ENCODE measurements around the gene ZSWIM8.

The ZSWIM8 gene

GRCh38 chr10:73782749-73783085, 2.7 kb upstream of the ZSWIM8 start:
- peak overlapping the region; percentile 91 for H3K27ac ChIP-seq

DNA sequence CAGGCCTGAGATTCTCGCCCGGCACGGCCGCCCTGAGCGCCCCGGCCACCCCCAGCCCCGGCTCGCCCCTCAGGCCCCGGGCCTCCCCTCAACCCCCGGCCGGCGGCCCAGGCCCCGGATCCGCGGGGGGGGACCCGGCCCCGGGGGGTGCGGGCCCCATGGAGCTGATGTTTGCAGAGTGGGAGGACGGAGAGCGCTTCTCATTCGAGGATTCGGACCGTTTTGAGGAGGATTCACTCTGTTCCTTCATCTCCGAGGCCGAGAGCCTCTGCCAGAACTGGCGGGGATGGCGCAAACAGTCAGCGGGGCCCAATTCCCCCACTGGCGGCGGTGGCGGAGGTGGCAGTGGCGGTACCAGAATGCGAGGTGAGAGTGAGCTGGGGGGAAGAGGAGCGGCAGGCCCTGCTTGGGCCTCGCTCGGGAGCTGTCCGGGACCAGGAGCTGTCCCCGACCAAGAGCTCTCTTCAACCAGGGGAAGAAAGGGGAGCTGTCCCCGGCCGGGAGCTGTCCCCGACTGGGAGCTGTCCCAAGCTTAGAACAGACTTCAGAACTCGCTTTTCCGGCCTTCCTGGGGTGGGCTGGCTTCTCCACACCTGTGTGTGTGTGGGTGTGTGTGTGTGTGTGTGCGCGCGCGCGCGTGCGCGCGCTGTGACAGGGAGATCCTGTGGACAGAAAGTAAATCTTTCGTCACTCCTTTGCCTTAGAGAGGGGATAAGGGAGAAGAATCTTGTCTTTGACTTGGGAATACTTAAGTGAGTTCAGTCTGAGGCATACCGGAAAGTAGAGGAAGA, 510 bp downstream of the ZSWIM8 start:
- peak overlapping the region; percentile 80 for H3K27ac ChIP-seq
- TF ChIP-seq ZFX (IDR thresholded peaks at IDR 0.05) (peak; percentile 92), CTCF (conservative IDR thresholded peaks at IDR 0.05) (no peak)

More at GRCh38 chr10:73782749-73783085, 2.7 kb upstream of the ZSWIM8 start:
- no peak for TF ChIP-seq CTCF (conservative IDR thresholded peaks at IDR 0.05)
- TF ChIP-seq ZFX (IDR thresholded peaks at IDR 0.05) = no peak

- TF ChIP-seq ZFX (IDR thresholded peaks at IDR 0.05) (no peak), CTCF (conservative IDR thresholded peaks at IDR 0.05) (no peak)
- peak overlapping the region; percentile 80 for H3K27ac ChIP-seq
These were observed 1.1 kb downstream of the ZSWIM8 start for GRCh38 chr10:73786512-73786885.

DNA sequence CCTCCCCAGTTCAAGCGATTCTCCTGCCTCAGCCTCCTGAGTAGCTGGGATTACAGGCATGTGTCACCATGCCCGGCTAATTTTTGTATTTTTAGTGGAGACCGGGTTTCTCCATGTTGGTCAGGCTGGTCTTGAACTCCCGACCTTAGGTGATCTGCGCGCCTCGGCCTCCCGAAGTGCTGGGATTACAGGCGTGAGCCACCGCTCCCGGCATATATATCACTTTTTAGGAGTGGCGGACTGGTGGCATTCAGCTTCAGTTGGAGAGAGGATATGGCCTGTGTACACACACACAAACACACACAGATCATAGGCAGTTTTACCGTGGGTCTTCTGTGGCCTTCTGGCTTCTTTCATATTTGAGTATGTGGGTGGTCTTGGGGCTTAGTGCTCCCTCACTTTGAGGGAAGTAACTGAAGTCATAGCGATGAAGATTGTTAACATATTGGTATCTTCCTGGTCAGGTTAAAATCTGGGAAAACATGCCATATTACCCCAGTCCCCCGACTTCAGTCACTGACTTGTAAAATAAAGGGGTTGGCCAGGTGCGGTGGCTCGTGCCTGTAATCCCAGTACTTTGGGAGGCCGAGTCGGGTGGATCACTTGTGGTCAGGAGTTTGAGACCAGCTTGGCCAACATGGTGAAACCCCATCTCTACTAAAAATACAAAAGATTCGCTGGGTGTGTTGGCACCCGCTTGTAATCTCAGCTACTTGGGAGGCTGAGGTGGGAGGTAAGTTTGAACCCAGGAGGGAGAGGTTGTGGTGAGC, 1.8 kb downstream of the ZSWIM8 start:
- peak overlapping the region; percentile 80; the same call in 1 of the 2 replicates for H3K27ac ChIP-seq

GRCh38 chr10:73788864-73789658, 3.7 kb downstream of the ZSWIM8 start:
- TF ChIP-seq ZFX (IDR thresholded peaks at IDR 0.05) (no peak), CTCF (conservative IDR thresholded peaks at IDR 0.05) (no peak)
- no peak overlapping the region for H3K27ac ChIP-seq

DNA sequence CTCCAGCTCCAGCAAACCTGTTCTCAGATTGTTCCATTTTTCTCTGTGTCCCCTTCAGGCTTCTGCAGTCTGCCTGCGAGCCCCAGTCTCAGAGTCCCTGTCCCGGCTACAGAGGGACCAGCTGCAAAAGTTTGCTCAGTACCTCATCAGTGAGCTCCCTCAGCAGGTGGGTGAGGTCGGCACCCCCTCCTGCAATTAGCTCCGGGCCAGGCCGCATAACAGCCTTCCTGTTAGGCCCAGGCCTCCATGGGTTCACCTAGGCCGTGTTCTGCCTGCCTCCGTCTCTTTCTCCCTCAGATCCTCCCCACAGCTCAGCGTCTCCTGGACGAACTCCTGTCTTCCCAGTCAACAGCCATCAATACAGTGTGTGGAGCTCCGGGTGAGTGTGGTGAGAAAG, 4.3 kb downstream of the ZSWIM8 start:
- no peak for TF ChIP-seq ZFX (IDR thresholded peaks at IDR 0.05)
- TF ChIP-seq CTCF (conservative IDR thresholded peaks at IDR 0.05) = no peak

DNA sequence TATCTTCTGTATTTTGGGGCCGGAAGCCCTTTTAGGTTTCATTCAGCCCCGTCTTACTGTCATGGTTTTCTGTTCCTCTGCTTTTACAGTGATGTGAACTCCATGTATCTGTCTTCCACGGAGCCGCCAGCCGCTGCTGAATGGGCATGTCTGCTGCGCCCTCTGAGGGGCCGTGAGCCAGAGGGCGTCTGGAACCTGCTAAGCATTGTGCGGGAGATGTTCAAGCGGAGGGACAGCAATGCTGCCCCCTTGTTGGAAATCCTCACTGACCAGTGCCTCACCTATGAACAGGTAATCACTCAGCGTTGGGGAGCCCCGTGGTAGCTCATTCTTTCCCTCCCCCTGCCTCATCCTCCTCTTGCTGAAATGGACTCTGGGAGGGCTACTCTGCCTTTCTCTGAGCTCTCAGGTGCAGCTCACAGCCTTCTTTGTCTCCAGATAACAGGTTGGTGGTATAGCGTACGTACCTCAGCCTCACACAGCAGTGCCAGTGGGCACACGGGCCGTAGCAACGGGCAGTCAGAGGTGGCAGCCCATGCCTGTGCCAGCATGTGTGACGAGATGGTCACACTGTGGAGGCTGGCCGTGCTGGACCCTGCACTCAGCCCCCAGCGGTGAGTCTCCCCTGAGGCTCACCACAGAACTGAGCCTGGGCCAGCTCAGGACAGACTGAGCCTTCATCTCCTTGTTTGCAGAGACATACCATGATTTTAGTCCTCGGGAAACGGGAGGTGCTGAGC, 5.7 kb downstream of the ZSWIM8 start:
- H3K27ac ChIP-seq = no peak overlapping the region
- TF ChIP-seq CTCF (conservative IDR thresholded peaks at IDR 0.05) = no peak
- no peak for TF ChIP-seq ZFX (IDR thresholded peaks at IDR 0.05)

More for the DNA sequence above, 4.3 kb downstream of the ZSWIM8 start:
- H3K27ac ChIP-seq = no peak overlapping the region
